NCI-H1930 (cell line): ENCODE measurements around the gene SOX30.

Experiments used
- DNase-seq, 2 experiments: peaks; one replicate each; lab custom pipeline; 2025; lab: John Stamatoyannopoulos, UW

SOX30 gene

DNA sequence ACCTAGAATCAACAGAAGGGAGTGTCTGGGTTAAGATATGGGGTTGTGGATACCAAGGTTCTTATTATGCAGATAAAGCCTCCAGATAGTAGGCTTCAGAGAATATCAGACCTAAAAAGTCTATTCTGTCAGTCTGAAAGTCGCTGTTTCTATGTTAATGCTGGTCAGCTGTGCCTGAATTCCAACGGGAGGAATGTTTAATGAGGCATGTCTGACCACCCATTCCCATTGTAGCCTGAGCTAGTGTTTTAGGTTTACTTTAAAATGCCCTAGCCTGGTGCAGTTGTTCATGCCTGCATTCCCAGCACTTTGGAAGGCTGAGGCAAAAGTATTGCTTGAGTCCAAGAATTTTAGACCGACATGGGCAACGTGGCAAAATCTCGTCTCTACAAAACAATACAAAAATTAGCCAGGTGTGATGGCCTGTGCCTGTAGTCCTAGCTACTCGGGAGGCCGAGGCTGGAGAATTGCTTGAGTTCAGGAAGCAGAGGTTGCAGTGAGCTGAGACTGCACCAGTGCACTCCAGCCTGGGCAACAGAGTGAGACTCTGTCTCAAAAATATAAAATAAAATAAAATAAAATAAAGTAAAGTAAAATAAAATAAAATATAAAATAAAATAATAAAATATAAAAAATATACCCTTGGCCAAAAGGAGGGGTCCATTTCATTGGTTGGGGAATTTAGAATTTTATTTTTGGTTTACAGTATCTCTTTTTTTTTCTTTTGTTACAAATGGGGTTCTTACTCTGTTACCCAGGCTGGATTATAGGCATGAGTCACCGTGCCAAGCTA, 7.8 kb upstream of the SOX30 start:
- no peak for DNase-seq

DNA sequence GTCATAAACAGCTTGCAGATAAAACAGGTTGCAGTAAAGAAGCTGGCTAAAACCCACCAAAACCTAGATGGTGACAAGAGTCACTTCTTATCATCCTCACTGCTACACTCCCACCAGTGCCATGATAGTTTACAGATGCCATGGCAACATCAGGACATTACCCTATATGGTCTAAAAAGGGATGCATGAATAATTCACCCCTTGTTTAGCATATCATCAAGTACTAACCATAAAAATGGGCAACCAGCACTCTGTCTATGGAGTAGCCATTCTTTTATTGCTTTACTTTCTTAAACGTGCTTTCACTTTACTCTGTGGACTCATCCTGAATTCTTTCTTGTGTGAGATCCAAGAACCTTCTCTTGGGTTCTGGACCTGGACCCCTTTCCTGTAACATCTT, 6.7 kb upstream of the SOX30 start:
- DNase-seq: no peak

DNA sequence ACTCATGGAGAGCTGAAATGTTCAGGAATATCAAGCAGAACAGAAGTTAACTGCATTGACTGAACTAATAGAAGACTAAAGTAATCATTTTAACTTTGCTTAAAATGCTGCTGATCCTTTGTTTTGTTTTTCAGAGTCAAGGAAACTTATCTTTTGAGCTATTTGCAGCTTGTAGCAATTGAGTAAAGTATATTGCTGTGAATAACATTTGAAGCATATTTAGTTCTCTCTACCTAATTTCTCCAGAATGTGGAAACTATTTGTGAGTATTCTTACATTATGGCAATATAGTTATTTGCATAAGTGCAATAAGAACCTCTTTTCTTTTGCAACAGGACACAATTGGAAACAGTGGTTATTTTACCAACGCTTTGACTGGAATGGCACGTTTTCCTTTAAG, 5.3 kb upstream of the SOX30 start:
- DNase-seq: no peak

DNA sequence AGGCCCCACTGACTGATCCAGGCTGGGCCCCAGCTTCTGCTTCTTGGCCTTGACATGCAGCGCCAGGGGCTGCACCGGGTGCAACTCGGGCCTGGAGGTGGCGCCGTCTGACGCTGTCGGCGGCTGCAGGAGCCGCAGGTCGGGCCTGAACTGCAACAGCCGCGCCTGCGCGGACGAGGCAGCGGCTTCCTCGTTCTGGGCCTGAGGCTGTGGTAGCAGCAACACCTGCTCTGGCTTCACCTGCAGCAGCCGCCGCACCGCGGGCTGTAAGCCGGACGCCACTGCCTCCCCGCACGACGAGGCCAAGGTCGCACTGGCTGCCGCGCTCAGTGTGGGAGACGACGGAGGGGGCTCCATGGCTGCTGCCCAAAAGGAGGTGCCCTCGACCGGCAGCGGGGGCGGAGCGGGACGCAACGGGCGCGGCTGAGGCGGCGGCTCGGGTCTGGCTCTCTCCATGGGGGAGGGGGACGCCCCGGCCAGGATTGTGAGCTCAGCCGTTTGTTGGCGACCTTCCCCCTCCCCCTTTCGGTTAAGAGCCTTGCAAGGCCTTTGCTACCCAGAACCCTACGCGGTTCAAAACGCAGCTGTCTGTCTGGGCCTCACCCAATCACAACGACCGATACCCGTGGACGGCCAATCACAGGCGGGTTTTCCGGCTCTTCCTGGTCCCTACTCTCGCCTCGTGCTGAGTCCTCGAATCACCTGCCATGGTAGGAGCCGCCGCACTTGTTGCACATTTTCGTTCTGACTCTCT, 438 bp downstream of the SOX30 start:
- DNase-seq: no peak

DNA sequence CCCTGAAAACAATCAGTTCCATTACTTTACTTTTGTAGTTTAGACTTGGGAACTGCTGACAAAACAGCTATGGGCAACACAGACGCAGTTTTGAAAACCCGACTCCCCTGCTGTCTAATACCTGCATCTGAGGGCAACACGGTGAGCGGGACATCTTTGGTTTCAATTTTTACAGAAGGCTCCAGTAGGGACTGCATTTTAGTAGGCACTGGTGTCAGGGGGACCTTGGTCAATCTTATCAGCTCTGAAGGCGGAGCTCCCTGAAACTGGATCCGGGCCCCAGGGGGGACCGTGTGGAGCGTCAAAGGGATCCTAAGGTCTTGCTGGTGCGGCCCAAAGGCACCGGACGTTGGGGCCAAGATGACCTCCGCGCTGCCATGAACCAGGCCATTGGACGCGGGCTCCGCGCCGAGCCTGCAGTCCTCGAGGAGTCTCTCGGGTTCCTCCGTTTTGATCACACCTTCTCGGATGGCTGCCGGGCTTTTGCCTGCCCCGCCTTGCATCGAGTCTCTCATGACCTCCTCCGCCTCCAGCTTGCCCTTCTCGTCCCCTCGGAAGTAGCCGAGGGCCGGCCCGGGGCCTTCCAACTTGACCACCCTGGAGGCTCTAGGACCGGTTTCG, 1.1 kb downstream of the SOX30 start:
- DNase-seq: no peak

DNA sequence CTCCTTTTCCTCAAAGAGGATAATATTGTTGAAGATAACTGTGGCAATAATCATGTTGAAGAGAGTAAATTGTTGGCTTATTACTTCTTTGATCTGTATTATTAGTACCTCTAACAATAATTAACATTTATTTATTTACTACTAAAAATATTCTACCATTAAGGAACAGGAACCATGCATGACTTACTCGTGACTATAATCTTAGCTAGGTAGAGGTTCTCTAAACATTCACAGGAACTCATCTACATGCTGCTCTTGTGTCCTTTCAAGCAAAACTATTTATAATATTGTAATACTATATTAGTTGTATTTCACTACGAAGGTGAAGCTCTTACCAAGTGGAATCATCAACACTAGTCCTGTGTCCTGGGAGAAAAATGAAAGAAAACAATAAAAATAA, 3.1 kb downstream of the SOX30 start:
- DNase-seq: no peak

DNA sequence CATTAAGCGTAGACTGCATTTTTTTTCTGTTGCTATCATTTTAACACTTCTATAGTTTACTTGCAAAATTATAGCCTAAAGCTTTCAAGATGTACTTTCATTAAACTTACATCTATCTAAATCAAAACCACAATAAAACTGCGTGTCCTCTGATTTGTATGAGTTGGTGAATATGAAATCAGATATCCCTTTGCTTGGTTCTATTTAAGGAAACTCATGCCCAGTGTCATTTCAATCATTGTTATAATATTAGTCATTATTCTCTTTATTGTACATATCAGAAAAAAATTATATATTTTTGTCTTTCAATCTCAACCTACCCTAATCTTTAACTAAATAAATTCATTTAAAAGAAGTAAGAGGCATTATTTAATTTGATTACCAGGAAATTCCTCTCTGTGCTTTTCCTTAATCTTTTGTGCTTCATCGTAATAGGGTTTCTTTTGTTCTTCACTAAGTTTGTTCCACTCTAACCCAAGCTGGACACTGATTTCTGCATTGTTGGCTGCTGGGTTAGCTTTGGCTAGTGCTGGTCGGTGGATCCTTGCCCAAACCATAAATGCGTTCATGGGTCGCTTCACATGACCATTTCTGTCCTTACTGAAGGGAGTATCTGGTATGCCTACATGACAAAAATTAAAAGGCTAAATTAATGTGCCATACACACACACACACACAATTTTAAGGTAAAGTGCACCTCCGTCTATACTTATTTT, 3.8 kb downstream of the SOX30 start:
- DNase-seq: no peak

DNA sequence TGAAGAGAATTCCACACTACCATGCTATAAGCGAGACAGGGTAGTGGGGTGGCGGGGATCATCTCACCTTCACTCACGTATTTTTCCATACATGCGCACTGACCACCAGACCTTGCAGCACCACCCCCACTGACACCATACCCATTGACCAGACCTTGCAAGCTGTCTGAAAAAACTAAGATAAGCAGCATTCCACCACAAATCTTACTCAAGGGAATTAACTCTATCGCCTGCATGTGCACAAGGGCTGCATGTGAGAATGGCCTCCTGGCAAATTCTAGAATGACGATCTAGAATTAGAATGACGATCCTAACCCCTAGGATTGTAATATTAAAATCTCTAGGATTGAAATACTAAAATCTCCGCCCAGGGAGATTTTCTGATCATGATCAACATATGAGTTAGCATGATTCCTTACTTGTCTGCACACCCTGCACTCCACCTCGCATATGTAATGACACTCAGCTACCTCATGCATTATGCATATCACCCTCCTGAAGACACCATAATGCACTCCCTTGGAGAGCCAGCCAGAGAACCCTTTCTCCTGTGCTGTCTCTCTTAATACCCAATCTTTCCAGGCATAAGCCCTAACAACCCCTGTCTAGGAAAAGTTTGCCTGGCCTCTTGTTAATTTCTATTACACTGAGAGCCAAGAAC, 11.7 kb downstream of the SOX30 start:
- no peak for DNase-seq

DNA sequence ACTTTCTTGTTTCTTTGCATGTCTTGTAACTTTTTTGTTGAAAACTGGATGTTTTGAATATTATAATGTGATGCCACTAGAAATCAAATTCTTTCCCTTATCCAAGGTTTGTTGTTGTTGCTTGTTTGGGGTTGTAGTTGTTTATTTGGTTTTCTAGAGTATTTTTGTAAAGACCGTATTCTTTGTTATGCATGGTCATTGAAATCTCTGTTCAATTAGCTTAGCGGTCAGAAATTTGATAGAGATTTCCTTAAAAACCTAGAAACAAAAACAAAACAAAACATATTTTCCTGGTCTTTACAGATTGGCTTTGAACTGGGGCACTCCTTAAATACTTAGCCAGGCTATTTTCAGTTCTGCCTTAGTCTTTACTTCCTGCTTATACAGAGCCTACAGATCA, 21.9 kb downstream of the SOX30 start:
- DNase-seq: no peak

DNA sequence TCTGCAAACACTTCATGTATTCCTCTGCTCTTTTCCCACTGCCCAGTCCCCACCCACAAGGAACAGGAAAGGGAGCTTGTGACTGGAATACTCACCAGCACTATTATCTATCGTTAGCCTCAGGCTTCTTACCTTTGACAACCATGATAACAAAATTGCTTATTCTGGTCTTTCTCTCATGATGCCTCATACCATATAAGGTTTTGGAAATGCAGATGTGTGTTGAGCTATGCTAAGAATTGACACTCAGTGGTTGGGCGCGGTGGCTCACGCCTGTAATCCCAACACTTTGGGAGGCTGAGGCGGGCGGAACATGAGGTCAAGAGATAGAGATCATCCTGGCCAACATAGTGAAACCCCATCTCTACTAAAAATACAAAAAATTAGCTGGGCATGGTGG, 25.4 kb downstream of the SOX30 start:
- DNase-seq: no peak

DNA sequence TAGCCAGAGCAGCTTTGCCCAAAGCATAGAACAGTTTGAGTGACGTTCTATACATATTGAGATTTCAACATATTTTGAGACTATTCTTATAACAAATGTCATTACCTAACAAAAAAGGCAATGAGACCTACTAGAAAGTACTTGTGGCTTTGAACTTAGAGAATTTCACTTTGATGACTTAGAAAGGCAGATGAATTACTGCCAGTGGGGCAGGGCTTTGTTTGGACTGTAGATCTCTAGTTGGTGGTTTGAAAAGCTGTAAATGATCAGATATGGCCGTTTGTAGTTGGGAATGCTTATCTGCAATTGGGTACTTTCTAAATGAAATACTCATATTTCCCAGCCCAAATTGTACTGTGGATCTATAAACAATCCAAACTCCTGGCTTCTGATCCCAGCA, 28.1 kb downstream of the SOX30 start:
- no peak for DNase-seq

DNA sequence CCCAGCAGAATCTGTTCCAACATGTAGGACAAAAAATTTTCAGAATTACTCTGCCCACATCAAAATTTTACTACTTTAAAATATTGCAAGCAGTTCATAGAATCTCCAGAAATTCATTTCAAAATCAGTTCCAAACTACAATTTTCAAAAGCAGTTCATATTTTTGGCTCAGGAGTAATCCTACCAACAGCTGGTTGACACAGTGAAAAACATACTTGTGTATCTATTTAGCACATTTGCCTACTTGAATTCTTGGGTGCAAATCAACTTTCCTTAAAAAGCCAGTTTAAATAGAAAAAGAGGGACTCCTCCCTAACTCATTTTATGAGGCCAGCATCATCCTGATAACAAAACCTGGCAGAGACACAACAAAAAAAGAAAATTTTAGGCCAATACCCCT, 31.5 kb downstream of the SOX30 start:
- no peak for DNase-seq

DNA sequence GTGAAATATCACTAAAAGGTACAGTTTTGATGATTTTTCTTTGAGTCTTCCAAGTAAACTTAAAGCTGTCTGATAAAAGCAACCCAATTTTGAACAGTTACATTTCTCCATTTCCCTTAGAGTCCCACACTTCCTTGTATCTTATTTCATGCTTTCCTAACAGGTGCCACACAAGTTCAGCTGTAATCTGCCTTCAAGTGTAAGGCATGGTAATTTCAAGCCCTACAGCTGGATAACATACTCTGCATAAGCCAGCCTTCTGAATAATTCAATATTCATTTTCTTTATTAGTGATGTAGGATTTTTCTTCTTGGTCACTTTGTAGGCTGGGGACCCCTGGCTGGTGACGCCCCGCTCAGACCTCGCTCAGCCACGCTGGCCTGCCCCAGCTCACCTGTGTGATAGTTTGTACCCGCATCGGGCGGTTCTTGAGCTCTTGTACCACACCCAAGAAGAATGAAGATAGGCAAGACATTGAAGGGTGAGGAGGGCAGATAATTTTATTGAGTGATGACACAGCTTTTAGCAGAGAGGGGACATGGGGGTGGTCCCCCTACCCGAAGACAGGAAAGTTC, 34.0 kb downstream of the SOX30 start:
- no peak for DNase-seq

DNA sequence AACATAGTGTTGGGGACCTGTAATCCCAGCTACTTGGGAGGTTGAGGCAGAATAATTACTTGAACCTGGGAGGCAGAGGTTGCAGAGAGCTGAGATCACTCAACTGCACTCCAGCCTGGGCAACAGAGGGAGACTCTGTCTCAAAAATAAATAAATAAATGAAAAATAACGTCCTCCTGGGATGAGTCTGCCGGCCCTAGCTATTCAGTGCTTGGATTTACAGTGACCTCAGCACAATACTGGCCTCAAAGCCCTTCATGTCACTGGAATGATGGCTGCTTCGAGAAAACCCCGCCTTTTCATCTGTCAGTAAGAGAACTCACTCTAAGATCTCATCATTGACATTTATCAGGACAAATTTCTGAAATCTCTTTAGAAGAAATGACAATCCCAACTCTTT, 35.5 kb downstream of the SOX30 start:
- no peak for DNase-seq

DNA sequence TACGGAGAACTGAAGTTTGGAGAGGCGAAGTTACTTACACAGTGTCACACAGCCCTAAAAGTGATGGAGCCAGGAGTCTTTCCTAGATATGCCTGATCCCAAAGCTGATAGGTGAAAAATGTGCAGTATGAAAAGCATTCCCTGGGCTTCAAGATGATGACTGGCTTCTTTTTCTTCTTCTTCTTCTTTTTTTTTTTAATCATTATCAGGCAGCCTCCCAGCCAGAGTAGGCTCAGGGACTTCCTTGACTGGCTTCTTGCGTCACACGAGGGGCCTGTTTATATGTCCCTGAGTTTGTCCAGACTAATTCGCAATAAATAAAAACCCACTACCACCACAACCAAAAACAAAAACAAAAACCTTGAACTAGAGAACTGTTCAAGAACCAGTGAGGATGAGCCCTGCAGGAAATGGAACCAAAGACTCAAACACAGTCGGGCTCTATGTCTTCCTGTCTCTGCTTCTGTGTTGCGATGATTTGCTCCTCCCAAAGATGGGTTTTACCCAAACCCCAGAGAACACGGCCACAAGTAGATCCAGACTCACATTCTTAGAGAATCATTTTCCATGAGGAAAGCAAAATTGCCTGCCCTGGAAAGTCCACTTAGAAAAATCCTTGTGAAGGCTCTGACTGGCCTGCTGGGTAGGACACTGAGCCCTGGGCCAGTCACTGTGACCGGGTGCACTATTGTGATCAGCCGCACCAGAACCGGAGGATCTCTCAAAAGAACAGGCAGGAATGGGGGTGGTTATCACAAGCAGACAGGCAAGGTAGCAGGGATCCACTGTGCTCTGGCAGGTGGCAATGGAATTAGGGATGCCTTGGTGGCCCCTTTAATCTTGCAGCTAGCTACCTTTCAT, 38.6 kb downstream of the SOX30 start:
- no peak for DNase-seq

DNA sequence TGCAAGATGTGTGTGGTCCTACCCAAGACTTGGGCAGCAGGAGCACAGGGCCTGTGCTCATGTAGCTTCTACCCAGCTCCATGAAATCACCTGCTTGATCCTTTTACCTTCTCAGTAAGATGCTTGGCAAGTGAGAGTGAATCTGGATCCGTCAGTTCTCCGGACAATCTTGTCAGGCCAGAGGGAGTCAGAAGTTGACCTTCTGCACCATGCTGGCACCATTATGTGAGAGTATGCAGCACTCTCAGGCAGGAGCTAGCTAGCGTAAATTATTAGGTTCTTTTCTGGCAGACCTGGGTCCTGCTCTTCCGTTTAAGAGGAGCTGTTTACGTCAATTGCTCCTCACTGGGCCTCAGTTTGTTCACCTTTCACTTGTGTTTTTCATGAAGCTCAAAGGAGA, 39.7 kb downstream of the SOX30 start:
- no peak for DNase-seq

DNA sequence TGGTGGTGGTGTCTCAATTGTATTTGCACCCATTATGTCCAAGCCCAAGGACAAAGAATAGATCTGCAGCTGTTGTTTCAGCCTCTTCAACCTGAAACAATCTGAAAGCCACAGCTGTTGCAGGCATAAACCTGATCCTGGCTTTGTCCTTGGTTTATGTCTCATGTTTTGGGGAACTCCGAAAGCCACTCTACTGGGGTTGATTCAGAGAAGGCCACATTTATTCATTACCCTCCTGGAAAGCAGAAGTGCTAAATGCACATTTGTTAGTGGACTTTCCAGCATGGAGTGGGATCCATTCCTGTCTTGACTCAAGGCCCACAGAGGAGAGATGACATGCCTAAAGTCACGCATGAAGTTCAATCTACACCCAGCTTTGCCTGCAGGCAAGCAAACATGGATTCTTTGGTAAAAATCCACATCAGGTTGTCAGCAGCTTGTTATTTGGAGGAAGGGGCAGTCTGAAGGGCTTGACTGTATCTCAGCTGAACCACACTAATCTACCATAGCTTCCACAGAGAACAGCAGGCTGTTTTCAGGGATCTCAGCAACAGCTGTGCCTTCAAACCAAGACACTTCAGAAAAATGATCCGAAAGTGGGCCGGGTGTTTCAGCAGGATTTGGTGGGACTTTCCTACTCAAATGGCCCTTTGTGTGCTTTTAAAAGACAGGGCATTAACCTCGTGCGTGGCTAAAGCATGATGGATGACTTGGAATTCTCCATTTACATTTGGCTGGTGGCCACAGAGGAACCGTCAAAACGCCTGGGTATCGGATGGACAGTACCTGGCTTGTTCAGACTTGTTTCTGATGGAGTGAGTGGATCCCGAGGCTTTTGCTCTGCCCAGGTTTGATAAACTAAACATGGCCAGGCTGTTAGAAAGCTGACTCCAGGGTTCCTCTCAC, 40.4 kb downstream of the SOX30 start:
- no peak for DNase-seq

DNA sequence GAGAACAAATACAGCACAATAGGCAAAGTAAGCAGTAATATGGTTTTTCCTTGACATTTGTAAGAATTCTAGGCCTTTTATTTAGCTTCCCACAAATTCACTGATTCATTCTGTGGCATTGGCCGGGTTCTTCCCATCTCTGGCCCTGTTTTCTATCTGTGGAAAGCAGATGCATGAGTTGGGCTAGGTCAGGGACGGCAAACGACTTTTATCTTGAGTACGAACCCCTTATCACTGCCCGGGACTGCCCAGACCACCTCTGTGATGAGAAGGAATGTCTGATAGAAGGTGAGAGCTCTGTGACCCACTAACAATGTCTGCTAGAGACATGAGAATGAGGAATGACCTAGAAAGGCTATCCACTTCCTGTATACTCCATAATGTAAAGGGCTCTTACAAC, 41.2 kb downstream of the SOX30 start:
- no peak for DNase-seq

DNA sequence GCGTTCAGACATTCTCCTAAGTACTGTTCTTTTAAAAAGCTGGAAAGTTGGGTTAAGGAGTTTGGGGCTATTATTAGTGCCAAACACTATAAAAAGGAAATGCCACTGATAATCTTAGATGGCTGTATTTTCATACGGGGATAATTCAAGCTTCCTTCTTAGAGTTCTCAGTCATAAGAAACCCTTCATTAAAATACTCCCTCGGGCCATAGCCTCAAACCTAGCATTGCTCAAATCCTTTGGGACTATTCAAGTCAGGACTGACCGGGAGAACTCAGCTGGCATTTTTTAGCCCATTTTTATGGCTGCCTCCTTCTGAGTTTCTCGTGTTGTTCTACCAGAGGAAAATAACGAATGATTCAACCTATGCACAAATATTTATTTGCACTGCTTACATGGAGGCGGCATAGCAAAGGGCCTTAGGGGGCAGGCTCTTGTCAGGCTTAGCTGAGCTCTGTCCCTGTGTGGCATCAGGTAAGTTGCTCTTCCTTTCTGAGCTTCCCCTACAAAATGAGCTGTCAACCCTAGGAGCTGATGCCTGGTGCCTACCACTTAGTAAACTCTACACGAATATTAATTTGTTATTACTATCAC, 43.2 kb downstream of the SOX30 start:
- DNase-seq: no peak
